Raji (cell line): ENCODE data around the gene TKTL1.

Source experiments
- POLR2A ChIP-seq: IDR thresholded peaks from 2 replicates; pipeline ENCODE4 v1.6.1; 2011; ENCODE audit warnings: low read depth, low read length, control low read depth; ENCODE audit not compliant: insufficient read depth

TKTL1 gene

GRCh38 chrX:154369449-154370299, 74.1 kb downstream of the TKTL1 start:
- TF ChIP-seq POLR2A: peak; percentile 43

DNA sequence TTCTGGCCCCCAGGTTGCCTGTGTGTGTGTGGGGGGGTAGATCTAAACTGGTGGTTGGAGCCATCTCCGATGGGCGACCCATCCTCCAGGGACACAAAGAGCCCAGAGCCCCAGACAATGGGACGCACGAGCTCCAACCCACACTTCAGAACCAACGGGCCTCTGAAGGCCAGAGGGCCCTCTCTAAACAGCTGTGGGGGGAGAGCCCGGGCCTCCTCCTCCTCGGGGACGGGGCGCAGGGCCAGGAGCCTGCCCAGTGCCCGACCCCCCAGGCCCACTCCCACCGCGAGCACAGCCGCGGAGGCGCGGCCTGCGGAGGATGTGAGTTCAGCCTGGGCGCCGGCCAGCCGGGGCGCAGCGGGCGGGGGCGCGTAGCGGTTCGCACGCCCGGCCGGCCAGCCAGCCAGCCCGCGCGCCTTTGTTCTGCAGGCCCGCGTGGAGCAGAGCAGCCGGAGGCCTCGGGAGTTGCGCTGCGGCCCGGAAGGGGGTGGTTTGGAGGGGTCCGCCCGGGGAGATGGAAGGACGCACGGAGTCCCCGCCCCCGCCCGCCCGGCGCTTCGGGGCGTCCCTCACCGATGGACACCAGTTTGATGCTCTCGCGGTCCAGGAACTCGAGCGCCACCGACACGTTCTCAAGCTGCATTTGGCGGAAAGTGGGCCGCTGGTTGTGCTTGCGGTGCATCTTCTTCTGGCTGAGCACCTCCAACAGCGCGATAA, 74.9 kb downstream of the TKTL1 start:
- no peak for TF ChIP-seq POLR2A

DNA sequence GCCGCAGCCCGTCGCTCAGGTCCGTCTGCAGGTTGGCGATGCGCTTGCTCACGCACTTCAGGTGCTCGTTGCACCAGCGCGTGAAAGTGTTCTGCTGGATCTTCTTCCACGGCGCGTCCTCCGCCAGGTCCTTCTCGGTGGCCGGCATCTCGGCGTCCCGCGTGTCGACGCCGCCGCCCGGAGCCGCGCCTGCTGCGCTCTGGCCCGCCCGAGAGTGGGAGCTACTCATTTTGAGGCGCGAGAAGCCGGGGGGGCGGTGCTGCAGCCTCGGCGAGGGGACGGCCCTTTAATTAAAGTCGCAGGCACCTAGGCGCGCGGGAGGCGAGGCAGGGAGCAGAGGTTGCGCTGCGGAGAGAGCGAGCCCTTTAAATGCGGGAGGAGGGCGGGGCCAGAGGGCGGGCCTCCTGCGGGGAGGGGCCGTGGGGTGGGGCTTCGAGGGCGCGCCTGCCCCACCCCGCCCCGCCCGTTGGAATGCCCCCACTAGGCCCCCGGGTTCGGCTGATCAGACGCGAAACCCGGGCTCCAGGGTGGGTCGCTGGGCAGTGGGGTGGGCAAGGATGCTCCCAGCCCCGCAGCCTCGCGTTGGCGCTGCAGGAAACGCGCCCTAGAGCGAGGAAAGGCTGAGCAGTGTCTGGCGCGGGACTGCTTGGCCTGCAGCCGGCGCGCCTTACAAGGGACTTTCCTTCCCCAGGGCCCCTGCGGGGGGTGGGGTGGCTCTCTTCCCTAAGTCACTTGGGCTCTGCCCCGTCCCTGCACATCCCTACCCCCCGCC, 75.6 kb downstream of the TKTL1 start:
- TF ChIP-seq POLR2A: peak; percentile 98

GRCh38 chrX:154371789-154372300, 76.2 kb downstream of the TKTL1 start:
- no peak for TF ChIP-seq POLR2A

- no peak for TF ChIP-seq POLR2A
These were observed 77.0 kb downstream of the TKTL1 start for GRCh38 chrX:154372612-154373022.

- TF ChIP-seq POLR2A: no peak
These were observed 78.0 kb downstream of the TKTL1 start for GRCh38 chrX:154373340-154374306.

GRCh38 chrX:154374313-154375155, 78.9 kb downstream of the TKTL1 start, which contains the start of gene FLNA:
Gene FLNA (minus strand): TSS chrX:154374634. CDS start chrX:154371245, 3,389 bp downstream.
- no peak for TF ChIP-seq POLR2A

DNA sequence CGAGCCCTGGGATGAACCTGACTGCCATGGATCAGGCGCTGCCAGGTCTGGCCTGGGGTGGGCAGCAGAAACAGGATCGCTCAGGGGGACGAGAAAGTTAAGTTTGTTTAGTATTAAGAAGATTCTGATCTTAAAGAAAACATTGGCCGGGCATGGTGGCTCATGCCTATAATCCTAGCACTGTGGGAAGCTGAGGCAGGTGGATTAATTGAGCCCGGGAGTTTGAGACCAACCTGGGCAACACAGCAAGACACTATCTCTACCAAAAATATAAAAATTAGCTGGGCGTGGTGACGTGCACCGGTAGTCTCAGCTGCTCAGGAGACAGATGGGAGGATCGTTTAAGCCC, 79.5 kb downstream of the TKTL1 start:
- TF ChIP-seq POLR2A: no peak

GRCh38 chrX:154376774-154377173, 81.2 kb downstream of the TKTL1 start:
- TF ChIP-seq POLR2A: no peak

GRCh38 chrX:154378059-154378798, 82.6 kb downstream of the TKTL1 start:
- TF ChIP-seq POLR2A: peak; percentile 65

DNA sequence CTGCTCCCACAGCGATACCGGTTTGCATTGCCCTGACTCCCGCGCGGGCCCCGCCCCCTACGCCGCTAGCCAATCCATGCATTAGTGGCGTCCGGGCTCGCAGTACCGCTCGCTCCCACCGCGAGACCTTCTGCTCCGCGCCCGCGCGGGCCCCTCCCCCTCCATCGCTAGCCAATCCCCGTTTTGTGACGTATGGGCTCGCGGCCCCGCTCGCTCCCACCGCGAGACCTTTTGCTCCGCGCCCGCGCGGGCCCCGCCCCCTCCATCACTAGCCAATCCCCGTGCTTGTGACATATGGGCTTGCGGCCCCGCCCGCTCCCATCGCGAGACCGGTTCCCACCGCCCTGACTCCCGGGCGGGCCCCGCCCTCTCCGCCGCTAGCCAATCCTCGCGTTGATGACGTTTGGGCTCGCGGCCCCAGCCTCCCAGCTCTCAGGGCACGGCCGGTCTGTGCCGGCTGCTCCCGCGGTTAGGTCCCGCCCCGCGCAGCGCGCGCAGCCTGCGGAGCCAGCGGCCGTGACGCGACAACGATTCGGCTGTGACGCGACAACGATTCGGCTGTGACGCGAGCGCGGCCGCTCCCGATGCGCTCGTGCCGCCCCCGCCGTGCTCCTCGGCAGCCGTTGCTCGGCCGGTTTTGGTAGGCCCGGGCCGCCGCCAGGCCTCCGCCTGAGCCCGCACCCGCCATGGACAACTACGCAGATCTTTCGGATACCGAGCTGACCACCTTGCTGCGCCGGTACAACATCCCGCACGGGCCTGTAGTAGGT, 83.4 kb downstream of the TKTL1 start, which contains the start of gene EMD:
Gene EMD, plus strand, starts transcription at position 497 of the 770 bp plus-strand sequence. Its CDS starts 190 bp downstream, at position 687.
- TF ChIP-seq POLR2A: peak; percentile 71

- TF ChIP-seq POLR2A: no peak
These were observed 84.0 kb downstream of the TKTL1 start for GRCh38 chrX:154379569-154379951.
